CD4-positive, alpha-beta memory T cell (primary cell): ENCODE measurements around the gene AHDC1. TPM values are rescaled to one million over a fixed set of nuclear protein-coding genes. Genes with fewer than 3 reads are reported as not detected.

Source experiments
- CTCF ChIA-PET: fragments of 350-600 bp; sonication (Branson Sonifier 250); formaldehyde crosslinking; loops from one replicate; lab custom pipeline; 2021; ENCODE audit warnings: inconsistent platforms; ENCODE audit not compliant: partially characterized antibody; lab: Charles Lee
- POLR2A ChIA-PET: fragments of 350-600 bp; sonication (Branson Sonifier 250); formaldehyde crosslinking; loops from one replicate; lab custom pipeline; 2021; ENCODE audit not compliant: partially characterized antibody; lab: Charles Lee
- DNase-seq, 5 donors: peaks; one replicate each; pipeline versions ENCODE4 v3.0.0 to v3.0.0-alpha.2; 2020 to 2022; ENCODE audit warnings: mixed read lengths in 1 of 5
- H3K27ac ChIP-seq: one replicate; pipeline ENCODE4 v1.7.0; 2013; ENCODE audit warnings: low read depth, low read length
- H3K27me3 ChIP-seq: 2 replicates; pipeline ENCODE4 v1.7.0; 2013; ENCODE audit warnings: mild to moderate bottlenecking, low read length, moderate library complexity; ENCODE audit not compliant: insufficient read depth
- H3K36me3 ChIP-seq: 2 replicates; pipeline ENCODE4 v1.7.0; 2013; ENCODE audit warnings: mild to moderate bottlenecking, low read length, moderate library complexity; ENCODE audit not compliant: insufficient read depth
- H3K4me1 ChIP-seq: 2 replicates; pipeline ENCODE4 v1.7.0; 2013; ENCODE audit warnings: mild to moderate bottlenecking, low read length, moderate library complexity; ENCODE audit not compliant: insufficient read depth
- H3K4me3 ChIP-seq, 2 donors: one replicate each; pipeline ENCODE4 v1.7.0; 2013; ENCODE audit warnings: low read length in 2 of 2, mild to moderate bottlenecking in 1 of 2
- H3K9me3 ChIP-seq, 2 donors: one replicate each; pipeline ENCODE4 v1.7.0; 2013; ENCODE audit warnings: low read length in 2 of 2, control low read depth in 1 of 2; ENCODE audit not compliant: control insufficient read depth in 1 of 2
- H3K27ac Mint-ChIP-seq, 7 donors: one replicate each; pipeline ENCODE4 v1.8.0; 2020 to 2021; ENCODE audit warnings: mixed read lengths in 7 of 7, mild to moderate bottlenecking in 6 of 7, inconsistent platforms in 3 of 7, moderate library complexity in 3 of 7
- H3K27me3 Mint-ChIP-seq, 2 donors: one replicate each; pipeline ENCODE4 v1.8.0; 2020 to 2021; ENCODE audit warnings: mixed read lengths in 2 of 2
- H3K36me3 Mint-ChIP-seq, 2 donors: one replicate each; pipeline ENCODE4 v1.8.0; 2020 to 2021; ENCODE audit warnings: mixed read lengths in 2 of 2, inconsistent platforms in 1 of 2, mild to moderate bottlenecking in 1 of 2
- H3K4me1 Mint-ChIP-seq, 4 donors: one replicate each; pipeline ENCODE4 v1.8.0; 2020 to 2021; ENCODE audit warnings: mixed read lengths in 4 of 4, mild to moderate bottlenecking in 1 of 4
- H3K4me3 Mint-ChIP-seq, 8 donors: one replicate each; pipeline ENCODE4 v1.8.0; 2020 to 2021; ENCODE audit warnings: mixed read lengths in 8 of 8, mild to moderate bottlenecking in 7 of 8, moderate library complexity in 6 of 8, inconsistent platforms in 3 of 8
- H3K9me3 Mint-ChIP-seq, 8 donors: one replicate each; pipeline ENCODE4 v1.8.0; 2020 to 2021; ENCODE audit warnings: mixed read lengths in 8 of 8, mild to moderate bottlenecking in 5 of 8, inconsistent platforms in 3 of 8, moderate library complexity in 1 of 8
- intact Hi-C: fragments of 100-400 bp; cut with micrococcal nuclease; formaldehyde crosslinking; loops from one replicate; pipeline ENCODE4 v1.15.1; 2023
- polyA plus RNA-seq, 2 donors: library from polyadenylated mRNA; unstranded; fragments of 300-500 nt; fragmentation: Illumina TruSeq; gene quantifications; one replicate each; pipeline ENCODE4 v1.2.3, GENCODE V29; 2021
- total RNA-seq, 2 experiments: library from RNA; stranded (reverse); gene quantifications; one replicate each; pipeline ENCODE4 v1.2.3, GENCODE V29; 2021

Gene AHDC1
- total and polyA plus RNA-seq, 4 experiments from 2014 or later, result 0.02 to 19.2 (median 10.0) TPM

DNA sequence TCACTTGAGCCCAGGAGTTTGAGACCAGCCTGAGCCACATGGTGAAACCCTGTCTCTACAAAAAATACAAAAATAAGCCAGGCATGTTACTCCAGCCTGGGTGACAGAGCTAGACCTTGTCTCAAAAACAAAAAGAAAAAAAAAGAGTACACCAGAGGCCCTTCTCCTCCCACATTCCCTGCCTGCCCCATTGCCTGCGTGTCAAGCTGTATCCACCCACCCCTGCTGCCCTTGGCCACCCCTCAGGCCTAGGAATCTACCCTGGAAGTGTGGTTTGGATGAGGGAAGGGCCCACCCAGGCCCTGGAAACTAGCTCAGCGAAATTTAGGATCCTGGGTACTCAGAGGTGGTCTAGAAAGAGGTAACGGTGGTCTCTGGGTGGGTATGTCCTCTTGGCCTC, 88.3 kb downstream of the AHDC1 start:
- no peak overlapping the region for H3K27ac Mint-ChIP-seq
- peaks cover 0 to 13% (median 5%) of the 10 kb centered on the region in 4 donors for H3K4me1 Mint-ChIP-seq
- no peaks in the 10 kb centered on the region for H3K36me3 Mint-ChIP-seq
- no peak for DNase-seq
- H3K36me3 ChIP-seq, result no peaks in the 10 kb centered on the region
- H3K4me3 ChIP-seq, result no peak overlapping the region
- peaks cover 3% of the 10 kb centered on the region for H3K4me1 ChIP-seq
- no peaks in the 10 kb centered on the region for H3K27me3 ChIP-seq
- ChIA-PET POLR2A (interaction anchor here (1.3 to 1.8 kb wide), 2 partner anchors 12 to 25 kb away, joined by 3 to 8 read pairs; partner anchors contain the start of gene WASF2), CTCF (interaction anchor here (0.7 to 1.6 kb wide), 3 partner anchors 10 to 219 kb away, joined by 3 to 5 read pairs (median 3); no protein-coding TSS in a partner anchor)
- H3K27ac ChIP-seq, result no peak overlapping the region
- intact Hi-C loops, result no loop called here
- no peaks in the 10 kb centered on the region for H3K27me3 Mint-ChIP-seq
- H3K4me3 Mint-ChIP-seq, result no peak overlapping the region
- no peaks in the 10 kb centered on the region for H3K9me3 ChIP-seq
- no peaks in the 10 kb centered on the region for H3K9me3 Mint-ChIP-seq

DNA sequence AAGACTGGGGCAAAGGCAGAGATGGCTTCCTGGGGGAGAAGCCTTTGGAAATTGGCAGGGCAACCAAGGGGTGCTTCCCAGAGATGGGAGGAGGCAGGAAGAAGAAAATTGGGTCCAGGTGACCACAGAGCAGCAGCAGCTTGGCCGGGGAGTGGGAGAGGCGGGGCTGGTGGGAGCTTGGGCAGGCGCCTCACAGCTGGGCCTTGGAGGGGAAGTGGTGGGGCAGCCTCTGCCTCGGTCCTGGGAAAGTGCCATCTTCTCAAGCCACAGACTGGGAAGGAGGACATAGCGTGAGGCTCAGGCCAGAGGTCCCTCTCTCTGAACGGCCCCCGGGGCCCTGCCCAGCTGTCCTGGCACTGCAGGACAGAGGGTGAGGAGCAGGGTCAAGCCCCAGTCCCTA, 90.0 kb downstream of the AHDC1 start:
- no peak overlapping the region for H3K4me3 Mint-ChIP-seq
- ChIA-PET POLR2A (no interaction called here), CTCF (no interaction called here)
- no peak overlapping the region for H3K27ac ChIP-seq
- H3K4me1 ChIP-seq, result no peaks in the 10 kb centered on the region
- DNase-seq, result no peak
- no peak overlapping the region for H3K27ac Mint-ChIP-seq
- no peaks in the 10 kb centered on the region for H3K27me3 ChIP-seq
- H3K36me3 Mint-ChIP-seq, result no peaks in the 10 kb centered on the region
- H3K9me3 Mint-ChIP-seq, result no peaks in the 10 kb centered on the region
- no peaks in the 10 kb centered on the region for H3K36me3 ChIP-seq
- no peaks in the 10 kb centered on the region for H3K27me3 Mint-ChIP-seq
- peaks cover 0 to 6% (median 2%) of the 10 kb centered on the region in 4 donors for H3K4me1 Mint-ChIP-seq
- H3K9me3 ChIP-seq, result no peaks in the 10 kb centered on the region
- H3K4me3 ChIP-seq, result no peak overlapping the region
- intact Hi-C loops, result no loop called here

DNA sequence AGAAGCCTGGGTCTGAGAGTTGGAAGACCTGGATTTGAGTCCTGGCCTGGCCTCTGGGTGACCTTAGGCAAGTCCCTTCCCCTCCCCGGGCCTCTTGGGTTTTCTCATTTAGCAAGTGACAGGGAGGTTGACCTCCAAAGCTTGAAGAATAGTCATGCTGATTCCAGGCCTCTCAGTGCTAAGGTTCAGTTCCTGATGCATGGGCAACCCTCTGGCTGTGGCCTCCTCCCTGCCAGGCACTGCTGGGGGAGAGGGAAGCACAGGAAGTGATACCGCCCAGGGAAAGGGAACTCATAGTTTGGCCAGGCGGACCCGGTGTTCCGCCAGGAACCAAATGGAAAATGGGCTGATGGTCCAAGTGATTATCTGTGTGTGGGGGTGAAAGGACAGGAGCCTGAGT, 90.4 kb downstream of the AHDC1 start:
- H3K4me1 ChIP-seq, result no peaks in the 10 kb centered on the region
- intact Hi-C loops, result no loop called here
- CTCF ChIA-PET, result no interaction called here

DNA sequence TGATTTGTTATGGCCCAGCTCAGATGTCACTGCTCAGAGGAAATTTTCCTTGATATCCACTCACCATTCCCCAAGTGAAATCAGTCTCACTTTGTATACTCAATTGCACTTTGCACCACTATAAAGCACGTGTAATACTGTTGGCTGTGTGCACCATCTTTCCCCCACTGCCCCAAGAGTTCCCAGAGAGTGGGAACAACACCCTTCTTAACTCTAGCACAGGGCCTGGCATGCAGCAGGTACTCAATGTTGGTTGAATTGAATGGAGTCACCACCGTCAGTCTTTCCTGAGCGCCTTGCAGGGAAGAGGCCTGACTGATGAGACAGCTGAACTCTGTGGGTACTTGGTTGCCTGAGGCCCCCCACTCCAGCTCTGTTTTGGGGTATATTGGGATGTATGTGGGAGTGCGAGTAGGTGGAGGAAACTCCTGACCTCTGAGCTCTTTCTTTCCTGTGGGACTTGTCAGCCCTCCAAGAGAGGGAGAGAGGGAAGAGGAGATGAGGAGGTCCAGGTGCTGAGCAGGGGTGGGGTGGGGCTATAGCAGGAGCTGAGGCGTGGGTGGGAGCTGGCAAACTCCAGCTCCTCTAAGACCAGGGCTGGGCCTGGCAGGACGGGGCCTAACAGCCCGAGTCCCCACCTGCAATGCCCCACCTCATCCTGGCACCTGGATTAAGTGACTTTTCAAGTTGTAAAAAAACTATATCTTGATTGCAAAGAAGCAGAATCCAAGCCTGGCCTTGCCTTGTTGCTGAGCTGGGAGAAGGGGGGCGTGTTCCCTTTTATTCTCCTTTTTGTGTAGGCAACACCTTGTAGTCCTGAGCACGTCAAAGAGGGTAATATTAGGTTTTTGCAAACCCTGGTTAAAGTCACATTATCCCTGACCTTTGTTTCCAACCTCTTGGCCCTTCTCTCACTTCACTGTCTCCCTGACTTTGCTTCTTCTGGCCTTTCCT, 94.5 kb downstream of the AHDC1 start:
- ChIA-PET CTCF (no interaction called here), POLR2A (no interaction called here)
- no peaks in the 10 kb centered on the region for H3K36me3 ChIP-seq
- H3K27ac ChIP-seq, result no peak overlapping the region
- H3K4me1 Mint-ChIP-seq, result peaks cover 0 to 5% (median 0%) of the 10 kb centered on the region in 4 donors
- H3K27me3 Mint-ChIP-seq, result no peaks in the 10 kb centered on the region
- no peaks in the 10 kb centered on the region for H3K9me3 ChIP-seq
- DNase-seq, result no peak
- H3K9me3 Mint-ChIP-seq, result no peaks in the 10 kb centered on the region
- no peak overlapping the region for H3K4me3 ChIP-seq
- intact Hi-C loops, result no loop called here
- H3K27ac Mint-ChIP-seq, result peak overlapping the region in 3 of 7 donors; percentile 14 to 57 (median 52)
- no peaks in the 10 kb centered on the region for H3K4me1 ChIP-seq
- H3K4me3 Mint-ChIP-seq, result no peak overlapping the region
- no peaks in the 10 kb centered on the region for H3K27me3 ChIP-seq
- H3K36me3 Mint-ChIP-seq, result no peaks in the 10 kb centered on the region

More for the DNA sequence above, 90.4 kb downstream of the AHDC1 start:
- Histone ChIP-seq H3K4me3 (no peak overlapping the region), H3K27ac (no peak overlapping the region), H3K9me3 (no peaks in the 10 kb centered on the region), H3K27me3 (no peaks in the 10 kb centered on the region), H3K36me3 (no peaks in the 10 kb centered on the region)
- no peak for DNase-seq
- Mint-ChIP-seq H3K9me3 (no peaks in the 10 kb centered on the region), H3K36me3 (no peaks in the 10 kb centered on the region), H3K4me3 (no peak overlapping the region), H3K27ac (peak overlapping the region in 1 of 7 donors; percentile 37), H3K27me3 (no peaks in the 10 kb centered on the region), H3K4me1 (peaks cover 0 to 6% (median 2%) of the 10 kb centered on the region in 4 donors)
- POLR2A ChIA-PET, result no interaction called here

DNA sequence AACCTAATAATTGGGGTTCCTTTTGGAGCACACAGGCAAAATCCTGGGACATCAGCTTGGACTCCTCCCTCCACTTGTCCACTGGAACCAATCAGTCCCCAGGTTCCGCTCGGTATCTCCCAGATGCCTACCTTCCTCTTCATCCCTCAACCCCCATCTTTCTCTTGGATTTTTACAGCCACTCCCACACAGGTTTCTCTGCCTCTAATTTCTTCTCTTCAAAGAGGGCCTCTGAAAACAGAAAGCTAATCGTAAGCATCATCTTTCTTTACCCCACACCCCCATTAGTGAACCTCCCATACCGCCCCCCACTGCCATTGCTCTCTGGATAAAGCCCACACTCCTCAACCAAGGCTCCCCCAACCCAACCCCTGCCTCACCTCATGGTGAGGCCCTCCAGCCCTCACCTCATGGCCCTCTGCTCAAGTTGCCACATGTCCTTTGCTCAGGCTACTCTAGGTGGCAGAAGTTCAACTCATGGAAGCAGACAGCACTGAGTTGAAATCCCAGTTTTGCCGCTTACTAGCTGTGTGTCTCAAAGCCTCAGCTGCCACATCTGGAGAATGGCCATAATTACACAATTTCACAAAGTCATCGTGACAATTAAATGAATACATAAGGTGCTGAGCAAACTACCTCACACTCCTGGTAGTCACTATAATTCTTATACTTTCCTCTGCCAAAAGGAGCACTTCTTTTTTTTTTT, 95.8 kb downstream of the AHDC1 start:
- H3K27me3 ChIP-seq, result no peaks in the 10 kb centered on the region
- H3K36me3 Mint-ChIP-seq, result no peaks in the 10 kb centered on the region
- no peaks in the 10 kb centered on the region for H3K9me3 Mint-ChIP-seq
- no peak overlapping the region for H3K4me3 Mint-ChIP-seq
- no peaks in the 10 kb centered on the region for H3K9me3 ChIP-seq
- no peak overlapping the region for H3K4me3 ChIP-seq
- H3K27ac Mint-ChIP-seq, result peak overlapping the region in 4 of 7 donors; percentile 65 to 91 (median 82)
- peaks cover 0 to 5% (median 0%) of the 10 kb centered on the region in 4 donors for H3K4me1 Mint-ChIP-seq
- no peaks in the 10 kb centered on the region for H3K4me1 ChIP-seq
- intact Hi-C loops, result no loop called here
- no peaks in the 10 kb centered on the region for H3K36me3 ChIP-seq
- no peaks in the 10 kb centered on the region for H3K27me3 Mint-ChIP-seq
- ChIA-PET CTCF (no interaction called here), POLR2A (interaction anchor here (0.7 kb wide), 2 partner anchors 13 to 14 kb away, joined by 3 read pairs; no protein-coding TSS in a partner anchor)
- no peak for DNase-seq
- H3K27ac ChIP-seq, result no peak overlapping the region

DNA sequence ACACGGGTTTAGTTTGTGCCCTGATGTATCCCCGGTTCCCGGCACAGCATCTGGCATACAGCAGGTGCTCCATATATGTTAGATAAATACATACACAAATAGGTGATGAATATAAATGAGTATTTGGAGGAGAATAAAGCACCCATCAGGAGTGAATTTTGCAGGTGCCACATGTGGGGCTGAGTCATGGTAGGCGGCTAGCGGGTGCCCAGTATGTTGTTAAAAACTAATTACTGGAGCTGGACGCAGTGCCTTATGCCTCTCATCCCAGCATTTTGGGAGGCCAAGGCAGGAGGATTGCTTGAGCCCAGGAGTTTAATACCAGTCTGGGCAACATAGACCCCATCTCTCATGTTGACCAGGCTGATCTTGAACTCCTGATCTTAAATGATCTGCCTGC, 97.2 kb downstream of the AHDC1 start:
- ChIA-PET POLR2A (no interaction called here), CTCF (no interaction called here)
- Histone ChIP-seq H3K27me3 (no peaks in the 10 kb centered on the region), H3K27ac (no peak overlapping the region), H3K36me3 (no peaks in the 10 kb centered on the region), H3K4me1 (no peaks in the 10 kb centered on the region), H3K9me3 (no peaks in the 10 kb centered on the region), H3K4me3 (no peak overlapping the region)
- no peaks in the 10 kb centered on the region for H3K36me3 Mint-ChIP-seq
- H3K27me3 Mint-ChIP-seq, result no peaks in the 10 kb centered on the region
- no peaks in the 10 kb centered on the region for H3K9me3 Mint-ChIP-seq
- DNase-seq, result no peak
- H3K4me1 Mint-ChIP-seq, result peaks cover 0 to 5% (median 0%) of the 10 kb centered on the region in 4 donors
- peak overlapping the region in 1 of 7 donors; percentile 43 for H3K27ac Mint-ChIP-seq
- no peak overlapping the region for H3K4me3 Mint-ChIP-seq
- intact Hi-C loops, result no loop called here

DNA sequence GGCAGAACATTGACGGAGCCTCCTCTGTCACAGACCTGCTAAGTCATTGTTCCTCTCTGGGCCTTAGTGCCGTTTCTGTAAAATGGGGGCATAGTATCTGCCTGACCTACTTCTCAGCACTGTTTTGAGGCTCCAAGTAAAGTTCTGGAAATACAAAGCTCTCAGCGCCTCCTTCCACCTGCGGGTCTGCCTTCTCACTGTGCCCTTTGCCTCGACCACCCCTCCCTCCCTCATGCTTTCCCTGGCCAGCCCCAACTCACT, 98.6 kb downstream of the AHDC1 start:
- H3K4me1 ChIP-seq, result no peaks in the 10 kb centered on the region
- H3K27ac ChIP-seq, result no peak overlapping the region
- H3K9me3 ChIP-seq, result no peaks in the 10 kb centered on the region
- no peaks in the 10 kb centered on the region for H3K27me3 ChIP-seq
- no peak overlapping the region for H3K4me3 ChIP-seq
- Mint-ChIP-seq H3K27me3 (no peaks in the 10 kb centered on the region), H3K36me3 (no peaks in the 10 kb centered on the region), H3K4me3 (no peak overlapping the region), H3K9me3 (no peaks in the 10 kb centered on the region), H3K27ac (no peak overlapping the region), H3K4me1 (peaks cover 0 to 5% (median 0%) of the 10 kb centered on the region in 4 donors)
- DNase-seq, result no peak
- no peaks in the 10 kb centered on the region for H3K36me3 ChIP-seq
- CTCF ChIA-PET, result no interaction called here
- POLR2A ChIA-PET, result interaction anchor here (1.5 kb wide), 1 partner anchor 16 kb away, joined by 6 read pairs; no protein-coding TSS in a partner anchor
- intact Hi-C loops, result no loop called here
